Measurements from ENCODE around the gene SH3PXD2B. TPM values are rescaled to one million over a fixed set of nuclear protein-coding genes. Genes with fewer than 3 reads are reported as not detected.

SH3PXD2B gene
- total and polyA plus RNA-seq, 2 of the 13 experiments (the other 11 are each of a cell fraction or from before 2014, with no cell fraction given) = 3.4 to 4.6 TPM

DNA sequence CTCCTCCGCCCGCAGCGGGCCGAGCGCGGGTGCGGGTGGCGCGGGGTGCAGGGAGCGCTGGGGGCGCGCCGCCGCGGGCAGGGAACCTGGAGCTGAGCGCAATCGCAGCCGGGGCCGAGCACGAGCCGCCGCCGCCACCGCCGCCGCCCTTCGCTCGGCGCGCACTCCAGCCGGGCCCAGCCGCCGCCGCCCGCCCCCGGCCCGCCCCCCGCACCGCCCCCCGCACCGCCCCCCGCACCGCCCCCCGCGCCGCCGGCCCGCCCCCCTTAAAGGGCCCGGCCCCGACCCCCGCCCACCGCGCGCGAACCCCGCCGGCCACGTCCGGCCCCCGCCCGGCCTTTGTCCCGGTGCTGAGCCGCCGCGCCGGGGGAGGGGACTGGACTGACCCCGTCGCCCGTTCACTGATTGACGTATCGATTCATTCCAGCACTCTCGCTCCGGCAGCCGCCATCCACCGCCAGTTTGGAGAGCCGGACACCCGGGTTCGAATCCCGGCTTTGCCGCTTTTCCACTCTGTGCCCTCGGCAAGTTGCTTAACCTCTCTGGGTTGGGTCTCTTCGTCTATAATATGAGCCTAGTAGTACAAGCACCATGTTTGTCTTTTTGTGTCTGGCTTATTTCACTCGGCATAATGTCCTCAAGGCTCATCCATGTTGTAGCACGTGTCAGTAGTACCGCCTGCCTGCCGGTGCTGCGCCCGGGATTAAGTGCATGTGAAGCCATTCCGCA lies at the start of gene SH3PXD2B (continued):
- TF ChIP-seq, protein P1, sequence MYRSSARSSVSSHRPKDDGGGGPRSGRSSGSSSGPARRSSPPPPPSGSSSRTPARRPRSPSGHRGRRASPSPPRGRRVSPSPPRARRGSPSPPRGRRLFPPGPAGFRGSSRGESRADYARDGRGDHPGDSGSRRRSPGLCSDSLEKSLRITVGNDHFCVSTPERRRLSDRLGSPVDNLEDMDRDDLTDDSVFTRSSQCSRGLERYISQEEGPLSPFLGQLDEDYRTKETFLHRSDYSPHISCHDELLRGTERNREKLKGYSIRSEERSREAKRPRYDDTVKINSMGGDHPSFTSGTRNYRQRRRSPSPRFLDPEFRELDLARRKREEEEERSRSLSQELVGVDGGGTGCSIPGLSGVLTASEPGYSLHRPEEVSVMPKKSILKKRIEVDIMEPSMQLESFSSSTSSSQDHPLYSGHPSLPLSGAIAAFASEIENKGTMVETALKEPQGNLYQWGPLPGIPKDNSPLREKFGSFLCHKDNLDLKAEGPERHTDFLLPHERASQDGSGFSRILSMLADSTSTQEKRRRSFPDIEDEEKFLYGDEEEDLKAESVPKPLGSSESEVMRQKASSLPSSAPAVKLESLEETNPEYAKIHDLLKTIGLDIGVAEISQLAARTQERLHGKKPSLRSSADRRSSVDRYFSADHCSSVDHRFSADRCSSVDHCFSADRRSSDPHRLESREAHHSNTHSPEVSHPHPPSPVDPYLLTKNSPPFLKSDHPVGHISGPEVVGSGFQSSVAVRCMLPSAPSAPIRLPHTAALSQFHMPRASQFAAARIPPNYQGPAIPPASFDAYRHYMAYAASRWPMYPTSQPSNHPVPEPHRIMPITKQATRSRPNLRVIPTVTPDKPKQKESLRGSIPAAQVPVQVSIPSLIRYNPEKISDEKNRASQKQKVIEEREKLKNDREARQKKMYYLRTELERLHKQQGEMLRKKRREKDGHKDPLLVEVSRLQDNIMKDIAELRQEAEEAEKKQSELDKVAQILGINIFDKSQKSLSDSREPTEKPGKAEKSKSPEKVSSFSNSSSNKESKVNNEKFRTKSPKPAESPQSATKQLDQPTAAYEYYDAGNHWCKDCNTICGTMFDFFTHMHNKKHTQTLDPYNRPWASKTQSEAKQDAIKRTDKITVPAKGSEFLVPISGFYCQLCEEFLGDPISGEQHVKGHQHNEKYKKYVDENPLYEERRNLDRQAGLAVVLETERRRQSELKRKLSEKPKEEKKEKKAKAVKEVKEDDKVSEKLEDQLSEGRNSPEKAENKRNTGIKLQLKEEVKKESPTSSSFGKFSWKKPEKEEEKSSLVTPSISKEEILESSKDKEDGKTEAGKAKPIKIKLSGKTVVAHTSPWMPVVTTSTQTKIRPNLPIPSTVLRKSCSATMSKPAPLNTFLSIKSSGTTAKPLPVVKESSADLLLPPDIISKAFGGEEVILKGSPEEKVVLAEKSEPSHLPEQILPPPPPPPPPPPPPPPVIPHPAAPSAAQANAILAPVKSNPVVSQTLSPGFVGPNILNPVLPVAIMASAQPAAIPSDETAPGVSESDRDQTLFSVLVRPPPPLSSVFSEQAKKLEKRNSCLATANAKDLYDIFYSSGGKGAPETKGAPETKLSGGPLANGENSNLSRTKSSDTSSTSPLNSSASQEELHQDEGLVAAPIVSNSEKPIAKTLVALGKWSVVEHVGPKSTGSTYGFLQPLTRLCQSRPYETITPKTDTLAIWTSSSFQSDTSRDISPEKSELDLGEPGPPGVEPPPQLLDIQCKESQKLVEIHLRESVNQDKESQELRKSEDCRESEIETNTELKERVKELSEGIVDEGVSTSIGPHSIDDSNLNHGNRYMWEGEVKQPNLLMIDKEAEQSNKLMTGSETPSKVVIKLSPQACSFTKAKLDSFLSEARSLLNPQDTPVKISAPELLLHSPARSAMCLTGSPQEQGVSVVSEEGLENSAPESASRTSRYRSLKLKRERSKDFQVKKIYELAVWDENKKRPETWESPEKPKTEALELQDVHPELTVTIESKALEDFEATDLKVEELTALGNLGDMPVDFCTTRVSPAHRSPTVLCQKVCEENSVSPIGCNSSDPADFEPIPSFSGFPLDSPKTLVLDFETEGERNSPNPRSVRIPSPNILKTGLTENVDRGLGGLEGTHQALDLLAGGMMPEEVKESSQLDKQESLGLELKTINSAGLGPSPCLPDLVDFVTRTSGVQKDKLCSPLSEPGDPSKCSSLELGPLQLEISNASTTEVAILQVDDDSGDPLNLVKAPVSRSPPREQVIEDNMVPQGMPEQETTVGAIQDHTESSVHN (CRISPR knock-in tag; IDR thresholded peaks at IDR 0.05) = no peak
- TF ChIP-seq, protein P2, sequence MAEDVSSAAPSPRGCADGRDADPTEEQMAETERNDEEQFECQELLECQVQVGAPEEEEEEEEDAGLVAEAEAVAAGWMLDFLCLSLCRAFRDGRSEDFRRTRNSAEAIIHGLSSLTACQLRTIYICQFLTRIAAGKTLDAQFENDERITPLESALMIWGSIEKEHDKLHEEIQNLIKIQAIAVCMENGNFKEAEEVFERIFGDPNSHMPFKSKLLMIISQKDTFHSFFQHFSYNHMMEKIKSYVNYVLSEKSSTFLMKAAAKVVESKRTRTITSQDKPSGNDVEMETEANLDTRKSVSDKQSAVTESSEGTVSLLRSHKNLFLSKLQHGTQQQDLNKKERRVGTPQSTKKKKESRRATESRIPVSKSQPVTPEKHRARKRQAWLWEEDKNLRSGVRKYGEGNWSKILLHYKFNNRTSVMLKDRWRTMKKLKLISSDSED (CRISPR knock-in tag; IDR thresholded peaks at IDR 0.05) = no peak
- TF ChIP-seq RCOR2 (CRISPR knock-in tag; IDR thresholded peaks at IDR 0.05) (peak; percentile 73; the same call in 1 of the 2 replicates), ZNF660 (CRISPR knock-in tag; IDR thresholded peaks at IDR 0.05; ENCODE audit: borderline replicate concordance, low read depth) (no peak), SRSF4 (IDR thresholded peaks at IDR 0.05; ENCODE audit: low read depth, low read length, poor library complexity, severe bottlenecking) (no peak), ZNF430 (CRISPR knock-in tag; IDR thresholded peaks at IDR 0.05) (peak; percentile 60; the same call in 1 of the 2 replicates), MED8 (CRISPR knock-in tag; IDR thresholded peaks at IDR 0.05; ENCODE audit: insufficient replicate concordance) (no peak), ERF (CRISPR knock-in tag; IDR thresholded peaks at IDR 0.05) (no peak)
- TF ChIP-seq, protein P3, sequence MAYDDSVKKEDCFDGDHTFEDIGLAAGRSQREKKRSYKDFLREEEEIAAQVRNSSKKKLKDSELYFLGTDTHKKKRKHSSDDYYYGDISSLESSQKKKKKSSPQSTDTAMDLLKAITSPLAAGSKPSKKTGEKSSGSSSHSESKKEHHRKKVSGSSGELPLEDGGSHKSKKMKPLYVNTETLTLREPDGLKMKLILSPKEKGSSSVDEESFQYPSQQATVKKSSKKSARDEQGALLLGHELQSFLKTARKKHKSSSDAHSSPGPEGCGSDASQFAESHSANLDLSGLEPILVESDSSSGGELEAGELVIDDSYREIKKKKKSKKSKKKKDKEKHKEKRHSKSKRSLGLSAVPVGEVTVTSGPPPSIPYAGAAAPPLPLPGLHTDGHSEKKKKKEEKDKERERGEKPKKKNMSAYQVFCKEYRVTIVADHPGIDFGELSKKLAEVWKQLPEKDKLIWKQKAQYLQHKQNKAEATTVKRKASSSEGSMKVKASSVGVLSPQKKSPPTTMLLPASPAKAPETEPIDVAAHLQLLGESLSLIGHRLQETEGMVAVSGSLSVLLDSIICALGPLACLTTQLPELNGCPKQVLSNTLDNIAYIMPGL (CRISPR knock-in tag; IDR thresholded peaks at IDR 0.05; ENCODE audit: borderline replicate concordance in 1 of 2, low read depth in 1 of 2) = peak in 1 of 2 experiments; percentile 19; a peak in 1 of 4 replicates
- TF ChIP-seq, protein P4, sequence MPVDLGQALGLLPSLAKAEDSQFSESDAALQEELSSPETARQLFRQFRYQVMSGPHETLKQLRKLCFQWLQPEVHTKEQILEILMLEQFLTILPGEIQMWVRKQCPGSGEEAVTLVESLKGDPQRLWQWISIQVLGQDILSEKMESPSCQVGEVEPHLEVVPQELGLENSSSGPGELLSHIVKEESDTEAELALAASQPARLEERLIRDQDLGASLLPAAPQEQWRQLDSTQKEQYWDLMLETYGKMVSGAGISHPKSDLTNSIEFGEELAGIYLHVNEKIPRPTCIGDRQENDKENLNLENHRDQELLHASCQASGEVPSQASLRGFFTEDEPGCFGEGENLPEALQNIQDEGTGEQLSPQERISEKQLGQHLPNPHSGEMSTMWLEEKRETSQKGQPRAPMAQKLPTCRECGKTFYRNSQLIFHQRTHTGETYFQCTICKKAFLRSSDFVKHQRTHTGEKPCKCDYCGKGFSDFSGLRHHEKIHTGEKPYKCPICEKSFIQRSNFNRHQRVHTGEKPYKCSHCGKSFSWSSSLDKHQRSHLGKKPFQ (CRISPR knock-in tag; IDR thresholded peaks at IDR 0.05; ENCODE audit: insufficient replicate concordance) = no peak
- TF ChIP-seq, protein P5, sequence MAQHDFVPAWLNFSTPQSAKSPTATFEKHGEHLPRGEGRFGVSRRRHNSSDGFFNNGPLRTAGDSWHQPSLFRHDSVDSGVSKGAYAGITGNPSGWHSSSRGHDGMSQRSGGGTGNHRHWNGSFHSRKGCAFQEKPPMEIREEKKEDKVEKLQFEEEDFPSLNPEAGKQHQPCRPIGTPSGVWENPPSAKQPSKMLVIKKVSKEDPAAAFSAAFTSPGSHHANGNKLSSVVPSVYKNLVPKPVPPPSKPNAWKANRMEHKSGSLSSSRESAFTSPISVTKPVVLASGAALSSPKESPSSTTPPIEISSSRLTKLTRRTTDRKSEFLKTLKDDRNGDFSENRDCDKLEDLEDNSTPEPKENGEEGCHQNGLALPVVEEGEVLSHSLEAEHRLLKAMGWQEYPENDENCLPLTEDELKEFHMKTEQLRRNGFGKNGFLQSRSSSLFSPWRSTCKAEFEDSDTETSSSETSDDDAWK (CRISPR knock-in tag; IDR thresholded peaks at IDR 0.05) = no peak
